Measurements from ENCODE around the gene MICALL2. TPM values are rescaled to one million over a fixed set of nuclear protein-coding genes. Genes with fewer than 3 reads are reported as not detected.

Gene MICALL2
- polyA plus RNA-seq, 1 donor = 77.8 TPM

DNA sequence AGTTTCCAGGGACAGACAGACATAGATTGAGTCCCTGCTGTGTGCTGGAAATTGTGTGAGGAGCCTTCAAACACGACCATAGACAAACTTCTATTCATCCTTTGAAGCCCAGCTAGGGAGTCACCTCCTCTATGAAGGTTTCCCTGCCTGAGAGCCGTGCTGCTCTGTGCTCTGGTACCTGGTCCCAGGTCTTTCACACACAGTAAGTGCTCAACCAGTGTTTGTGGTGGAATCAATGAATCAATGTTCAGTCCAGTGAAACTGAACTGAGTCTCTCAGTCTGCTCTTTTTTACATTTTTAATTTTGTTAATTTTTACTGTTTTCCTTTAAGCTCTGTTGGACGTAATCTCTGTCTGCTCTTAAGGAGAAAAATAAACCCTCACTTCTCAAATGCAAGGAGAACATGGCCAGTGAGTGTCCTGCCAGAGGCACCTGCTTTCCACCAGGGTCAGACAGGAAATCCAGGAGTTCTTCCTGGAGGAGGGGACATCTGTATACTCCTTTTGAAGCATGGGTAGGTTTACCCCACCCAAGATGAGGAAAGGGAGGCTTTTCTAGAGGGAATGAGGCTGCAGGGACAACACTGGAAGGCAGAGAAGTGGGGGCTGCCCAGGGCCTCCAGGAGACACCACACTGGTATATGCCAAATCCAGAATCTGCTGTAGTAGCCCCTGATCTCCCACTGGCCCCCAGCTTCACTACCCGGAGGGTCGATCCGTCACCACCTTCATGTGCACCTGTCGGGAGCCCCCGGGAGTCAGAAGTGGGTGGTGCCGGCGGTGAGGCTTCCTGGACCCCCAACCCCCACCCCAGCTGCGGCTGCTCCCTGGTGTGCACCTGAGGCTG, 56.3 kb downstream of the MICALL2 start:
- Histone ChIP-seq H3K9me3 (ENCODE audit: control insufficient read depth, low read depth, low read length) (peaks cover 8% of the 10 kb centered on the region), H3K27ac (ENCODE audit: low read length) (no peak overlapping the region), H3K4me1 (ENCODE audit: control insufficient read depth, insufficient read depth, low read length) (no peaks in the 10 kb centered on the region), H3K4me3 (ENCODE audit: low read length) (no peak overlapping the region), H3K27me3 (ENCODE audit: control insufficient read depth, insufficient read depth, low read length) (peaks cover 79% of the 10 kb centered on the region), H3K36me3 (ENCODE audit: control insufficient read depth, insufficient read depth, low read length) (no peaks in the 10 kb centered on the region)
- no CpG with 5 or more reads among the region's 11 CpGs for WGBS (ENCODE audit: insufficient coverage, low lambda C conversion rate)
- DNase-seq = no peak

DNA sequence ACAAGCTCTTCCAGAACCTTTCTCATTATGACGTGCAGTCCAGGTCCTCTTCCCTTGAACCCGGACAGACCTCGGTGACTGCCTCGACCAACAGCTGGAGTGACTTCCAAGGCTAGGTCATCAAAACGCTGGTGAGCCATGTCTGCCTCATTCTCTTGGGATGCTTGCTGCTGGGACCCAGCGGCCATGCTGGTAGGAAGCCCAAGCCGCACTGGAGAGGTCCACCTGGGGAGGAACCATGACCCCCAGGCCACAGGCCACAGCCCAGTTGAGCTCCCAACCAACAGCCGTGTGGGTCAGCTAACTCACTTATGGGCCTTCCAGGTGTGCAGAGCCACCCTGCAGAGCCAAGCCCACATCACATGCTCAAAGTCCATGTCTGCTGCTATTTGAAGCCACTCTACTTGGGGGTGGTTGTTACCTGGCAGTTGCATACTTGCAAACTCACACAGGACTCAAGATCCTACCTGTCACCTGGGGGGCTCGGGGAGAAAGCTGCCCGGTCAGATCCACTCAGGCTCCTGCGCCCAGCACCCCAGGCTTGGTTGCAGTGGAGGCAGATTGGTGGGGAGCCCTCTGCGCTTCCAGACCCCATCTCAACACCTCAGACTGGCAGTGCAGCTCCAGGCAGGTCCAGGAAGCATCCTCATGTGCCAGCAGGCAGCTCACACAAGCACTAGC, 57.0 kb downstream of the MICALL2 start:
- DNase-seq = no peak
- H3K27me3 ChIP-seq (ENCODE audit: control insufficient read depth, insufficient read depth, low read length) = peaks cover 73% of the 10 kb centered on the region
- H3K4me1 ChIP-seq (ENCODE audit: control insufficient read depth, insufficient read depth, low read length) = no peaks in the 10 kb centered on the region
- H3K4me3 ChIP-seq (ENCODE audit: low read length) = no peak overlapping the region
- no CpG with 5 or more reads among the region's 12 CpGs for WGBS (ENCODE audit: insufficient coverage, low lambda C conversion rate)
- no peak overlapping the region for H3K27ac ChIP-seq (ENCODE audit: low read length)
- peaks cover 8% of the 10 kb centered on the region for H3K9me3 ChIP-seq (ENCODE audit: control insufficient read depth, low read depth, low read length)
- H3K36me3 ChIP-seq (ENCODE audit: control insufficient read depth, insufficient read depth, low read length) = no peaks in the 10 kb centered on the region

DNA sequence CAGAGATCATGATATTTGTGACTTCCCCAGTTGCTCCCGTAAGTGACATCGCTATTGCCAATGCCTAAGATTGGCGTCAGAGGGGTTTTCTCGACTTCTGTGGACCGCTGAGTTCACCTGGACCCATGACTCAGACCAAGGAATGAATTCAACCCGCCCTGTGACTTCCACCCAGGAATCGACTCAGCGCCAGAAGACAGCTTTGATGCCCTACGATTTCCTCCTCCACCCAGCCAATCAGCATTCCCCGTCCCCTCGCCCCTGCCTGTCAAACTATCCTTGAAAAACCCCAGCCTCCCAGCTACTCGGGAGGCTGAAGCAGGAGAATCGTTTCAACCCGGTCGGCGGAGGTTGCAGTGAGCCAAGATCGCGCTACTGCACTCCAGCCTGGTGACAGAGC, 58.3 kb downstream of the MICALL2 start:
- DNase-seq = no peak
- peaks cover 8% of the 10 kb centered on the region for H3K9me3 ChIP-seq (ENCODE audit: control insufficient read depth, low read depth, low read length)
- H3K4me1 ChIP-seq (ENCODE audit: control insufficient read depth, insufficient read depth, low read length) = no peaks in the 10 kb centered on the region
- H3K4me3 ChIP-seq (ENCODE audit: low read length) = no peak overlapping the region
- no peak overlapping the region for H3K27ac ChIP-seq (ENCODE audit: low read length)
- H3K27me3 ChIP-seq (ENCODE audit: control insufficient read depth, insufficient read depth, low read length) = peaks cover 65% of the 10 kb centered on the region
- WGBS (ENCODE audit: insufficient coverage, low lambda C conversion rate) = no CpG with 5 or more reads among the region's 18 CpGs
- no peaks in the 10 kb centered on the region for H3K36me3 ChIP-seq (ENCODE audit: control insufficient read depth, insufficient read depth, low read length)

DNA sequence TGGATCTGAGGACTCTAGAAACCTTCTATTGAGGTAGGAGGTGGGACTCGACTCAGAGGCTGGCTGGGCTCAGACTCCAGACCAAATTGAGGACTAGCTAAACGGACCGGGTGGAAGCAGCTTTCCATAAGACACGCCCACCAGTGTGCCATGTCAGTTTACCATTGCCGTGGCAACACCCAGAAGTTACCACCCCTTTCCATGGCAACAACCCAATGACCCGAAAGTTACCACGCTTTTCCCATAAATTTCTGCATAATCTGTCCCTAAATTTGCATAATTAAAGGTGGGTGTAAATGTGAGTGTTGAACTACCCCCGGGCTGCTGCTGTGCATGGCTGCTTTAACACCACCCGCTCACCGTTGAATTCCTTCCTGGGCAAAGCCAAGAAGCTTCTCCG, 58.9 kb downstream of the MICALL2 start:
- no peak overlapping the region for H3K4me3 ChIP-seq (ENCODE audit: low read length)
- H3K27me3 ChIP-seq (ENCODE audit: control insufficient read depth, insufficient read depth, low read length) = peaks cover 64% of the 10 kb centered on the region
- H3K9me3 ChIP-seq (ENCODE audit: control insufficient read depth, low read depth, low read length) = peaks cover 12% of the 10 kb centered on the region
- WGBS (ENCODE audit: insufficient coverage, low lambda C conversion rate) = no CpG with 5 or more reads among the region's 11 CpGs
- H3K36me3 ChIP-seq (ENCODE audit: control insufficient read depth, insufficient read depth, low read length) = no peaks in the 10 kb centered on the region
- no peak for DNase-seq
- no peak overlapping the region for H3K27ac ChIP-seq (ENCODE audit: low read length)
- no peaks in the 10 kb centered on the region for H3K4me1 ChIP-seq (ENCODE audit: control insufficient read depth, insufficient read depth, low read length)

DNA sequence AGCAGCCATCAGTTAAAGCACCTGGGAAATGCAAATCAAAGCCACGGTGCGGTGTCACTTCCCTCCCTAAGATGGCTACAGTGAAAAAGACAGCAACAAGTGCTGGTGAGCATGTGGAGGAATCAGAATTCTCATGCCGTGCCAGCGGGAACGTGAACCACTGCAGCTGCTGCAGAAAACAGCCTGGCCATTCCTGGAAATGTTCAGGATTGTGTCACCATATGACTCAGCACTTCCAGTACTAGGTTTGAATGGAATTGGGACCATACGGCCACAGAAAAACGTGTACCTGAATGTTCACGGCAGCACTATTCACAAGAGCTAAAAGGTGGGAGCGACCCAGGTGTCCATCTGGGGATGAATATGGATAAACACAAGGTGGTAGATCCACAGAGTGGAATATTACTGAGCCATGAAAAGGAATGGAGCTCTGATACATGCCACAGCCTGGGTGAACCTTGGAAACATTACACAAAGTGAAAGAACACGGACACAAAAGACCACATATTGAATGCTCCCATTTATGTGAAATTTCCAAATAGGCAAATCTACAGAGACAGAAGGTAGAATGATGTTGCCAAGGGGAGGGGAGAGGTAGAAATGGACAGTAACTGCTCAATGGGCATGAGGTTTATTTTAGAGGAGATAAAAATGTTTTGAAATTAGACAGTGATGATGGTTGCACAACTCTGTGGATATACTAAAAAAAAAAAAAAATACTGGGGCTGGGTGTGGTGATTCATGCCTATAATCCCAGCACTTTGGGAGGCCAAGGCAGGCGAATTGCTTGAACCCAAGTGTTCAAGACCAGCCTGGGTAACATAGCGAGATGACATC, 61.6 kb downstream of the MICALL2 start:
- Histone ChIP-seq H3K4me1 (ENCODE audit: control insufficient read depth, insufficient read depth, low read length) (no peaks in the 10 kb centered on the region), H3K9me3 (ENCODE audit: control insufficient read depth, low read depth, low read length) (peaks cover 15% of the 10 kb centered on the region), H3K27ac (ENCODE audit: low read length) (no peak overlapping the region), H3K27me3 (ENCODE audit: control insufficient read depth, insufficient read depth, low read length) (peaks cover 58% of the 10 kb centered on the region), H3K36me3 (ENCODE audit: control insufficient read depth, insufficient read depth, low read length) (no peaks in the 10 kb centered on the region), H3K4me3 (ENCODE audit: low read length) (no peak overlapping the region)
- DNase-seq = no peak
- WGBS (ENCODE audit: insufficient coverage, low lambda C conversion rate) = 60% methylated on average over 1 of the region's 12 CpGs

DNA sequence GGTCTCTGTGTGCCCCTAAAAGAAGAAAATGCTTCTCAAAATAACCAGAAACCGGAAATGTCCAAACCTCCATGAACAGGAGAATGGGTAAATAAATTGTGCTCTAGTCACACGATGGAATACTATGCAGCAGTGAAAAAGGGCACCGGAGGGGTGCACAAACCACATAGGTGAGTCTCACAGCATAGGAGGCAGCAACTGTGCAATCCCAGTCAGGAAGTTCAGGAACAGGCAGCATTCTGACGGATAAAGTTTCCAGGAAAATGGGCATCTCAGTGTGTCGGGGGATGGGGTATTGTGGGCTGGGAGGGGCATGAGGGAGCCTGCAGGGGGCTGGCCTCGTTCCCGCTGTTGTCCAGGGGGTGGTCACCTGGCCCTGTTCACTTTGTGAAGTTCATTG, 63.1 kb downstream of the MICALL2 start:
- Histone ChIP-seq H3K27me3 (ENCODE audit: control insufficient read depth, insufficient read depth, low read length) (peaks cover 48% of the 10 kb centered on the region), H3K4me1 (ENCODE audit: control insufficient read depth, insufficient read depth, low read length) (no peaks in the 10 kb centered on the region), H3K4me3 (ENCODE audit: low read length) (no peak overlapping the region), H3K36me3 (ENCODE audit: control insufficient read depth, insufficient read depth, low read length) (no peaks in the 10 kb centered on the region), H3K27ac (ENCODE audit: low read length) (no peak overlapping the region), H3K9me3 (ENCODE audit: control insufficient read depth, low read depth, low read length) (peaks cover 9% of the 10 kb centered on the region)
- no peak for DNase-seq
- no CpG with 5 or more reads among the region's 7 CpGs for WGBS (ENCODE audit: insufficient coverage, low lambda C conversion rate)

DNA sequence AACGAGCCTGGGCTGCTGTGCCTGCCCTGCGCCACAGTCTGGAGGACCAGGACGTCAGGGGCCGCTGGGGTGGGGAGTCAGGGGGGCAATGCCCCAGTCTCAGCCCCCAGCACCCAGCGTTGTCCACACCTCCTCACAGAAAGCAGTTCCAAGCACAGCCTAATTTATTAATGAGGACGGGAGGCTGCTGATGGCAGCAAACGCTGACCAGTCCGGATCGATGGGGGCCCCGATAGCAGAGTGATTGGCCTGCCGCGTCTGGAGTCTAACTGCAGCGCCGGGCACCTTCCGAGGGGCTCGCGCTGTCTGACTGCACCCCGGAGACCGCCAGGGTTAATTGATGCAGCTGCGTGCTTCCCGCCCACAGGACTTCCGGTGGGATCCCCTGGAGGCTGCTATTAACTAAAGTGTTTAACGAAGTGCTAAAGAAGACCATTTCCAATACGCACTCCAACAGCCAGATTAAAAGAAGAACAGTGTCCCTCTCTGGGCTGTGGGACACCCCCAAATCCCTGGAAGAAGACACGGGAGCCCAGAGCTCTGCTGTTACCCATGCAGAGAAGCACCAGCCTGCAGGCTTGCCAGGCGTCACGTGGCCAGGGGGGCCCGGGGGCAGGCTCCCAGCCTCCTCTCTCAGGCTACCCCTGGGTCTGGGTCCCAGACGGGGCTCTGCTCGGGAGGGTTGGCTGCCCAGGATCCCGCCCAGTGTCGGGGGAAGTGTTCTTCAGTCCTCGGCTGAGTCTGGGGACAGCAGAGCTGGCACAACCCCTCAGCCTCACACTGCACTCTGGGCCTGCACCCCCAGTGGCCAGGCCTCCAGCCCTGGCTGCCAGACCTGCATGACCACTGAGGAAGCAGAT, 63.8 kb downstream of the MICALL2 start:
- no peak overlapping the region for H3K27ac ChIP-seq (ENCODE audit: low read length)
- H3K4me1 ChIP-seq (ENCODE audit: control insufficient read depth, insufficient read depth, low read length) = no peaks in the 10 kb centered on the region
- H3K4me3 ChIP-seq (ENCODE audit: low read length) = no peak overlapping the region
- no CpG with 5 or more reads among the region's 33 CpGs for WGBS (ENCODE audit: insufficient coverage, low lambda C conversion rate)
- no peak for DNase-seq
- no peaks in the 10 kb centered on the region for H3K36me3 ChIP-seq (ENCODE audit: control insufficient read depth, insufficient read depth, low read length)
- H3K27me3 ChIP-seq (ENCODE audit: control insufficient read depth, insufficient read depth, low read length) = peaks cover 40% of the 10 kb centered on the region
- H3K9me3 ChIP-seq (ENCODE audit: control insufficient read depth, low read depth, low read length) = peaks cover 9% of the 10 kb centered on the region

DNA sequence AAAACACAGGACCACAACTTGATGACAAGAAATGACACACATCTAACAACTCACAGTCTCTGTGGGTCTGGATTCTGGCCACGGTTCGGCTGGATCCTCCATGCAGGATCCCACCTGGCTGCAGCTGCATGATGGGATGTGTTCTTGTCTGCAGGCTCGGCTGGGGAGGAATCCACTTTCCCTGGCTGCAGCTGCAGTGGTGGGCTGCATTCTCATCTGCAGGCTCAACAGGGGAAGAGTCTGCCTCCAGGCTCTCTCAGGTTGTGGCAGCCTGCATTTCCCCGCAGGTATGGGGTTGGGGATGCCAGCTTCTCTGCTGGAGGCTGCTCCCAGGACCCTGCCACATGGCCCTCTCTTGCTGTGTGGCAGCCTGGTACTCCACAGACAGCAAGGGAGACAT, 64.9 kb downstream of the MICALL2 start:
- Histone ChIP-seq H3K36me3 (ENCODE audit: control insufficient read depth, insufficient read depth, low read length) (no peaks in the 10 kb centered on the region), H3K27me3 (ENCODE audit: control insufficient read depth, insufficient read depth, low read length) (peaks cover 39% of the 10 kb centered on the region), H3K27ac (ENCODE audit: low read length) (no peak overlapping the region), H3K4me3 (ENCODE audit: low read length) (no peak overlapping the region), H3K4me1 (ENCODE audit: control insufficient read depth, insufficient read depth, low read length) (no peaks in the 10 kb centered on the region), H3K9me3 (ENCODE audit: control insufficient read depth, low read depth, low read length) (peaks cover 9% of the 10 kb centered on the region)
- DNase-seq = no peak
- no CpG with 5 or more reads among the region's 4 CpGs for WGBS (ENCODE audit: insufficient coverage, low lambda C conversion rate)

DNA sequence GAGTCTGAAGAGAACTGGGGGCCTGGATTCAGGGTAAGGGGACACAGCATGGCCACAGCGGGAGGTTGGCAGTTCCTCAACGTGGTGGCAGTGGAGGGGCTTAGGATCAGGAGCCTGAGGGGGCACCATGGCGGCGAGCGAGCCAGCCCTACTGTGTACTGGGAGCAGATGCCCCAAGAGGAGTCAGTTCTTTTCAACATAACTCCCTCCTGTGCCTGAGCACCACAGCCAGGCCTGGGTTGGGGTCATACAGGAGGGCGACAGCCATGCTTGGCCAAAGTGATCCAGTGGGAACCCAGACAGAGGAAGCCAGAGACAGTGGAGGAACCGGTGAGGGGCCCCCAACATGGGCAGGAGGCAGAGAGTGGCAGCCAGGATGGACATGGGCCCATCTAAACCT, 65.8 kb downstream of the MICALL2 start:
- no peaks in the 10 kb centered on the region for H3K36me3 ChIP-seq (ENCODE audit: control insufficient read depth, insufficient read depth, low read length)
- H3K9me3 ChIP-seq (ENCODE audit: control insufficient read depth, low read depth, low read length) = peaks cover 9% of the 10 kb centered on the region
- no peak overlapping the region for H3K27ac ChIP-seq (ENCODE audit: low read length)
- no CpG with 5 or more reads among the region's 7 CpGs for WGBS (ENCODE audit: insufficient coverage, low lambda C conversion rate)
- no peak overlapping the region for H3K4me3 ChIP-seq (ENCODE audit: low read length)
- H3K4me1 ChIP-seq (ENCODE audit: control insufficient read depth, insufficient read depth, low read length) = no peaks in the 10 kb centered on the region
- peaks cover 39% of the 10 kb centered on the region for H3K27me3 ChIP-seq (ENCODE audit: control insufficient read depth, insufficient read depth, low read length)
- DNase-seq = no peak
